NT2/D1 (cell line): ENCODE measurements around the gene SLC6A8.

ENCODE experiments used
- SUZ12 ChIP-seq: IDR thresholded peaks from 2 replicates; pipeline ENCODE4 v1.6.1; 2011; ENCODE audit not compliant: insufficient read length, insufficient read depth; ENCODE audit errors: extremely low read depth
- YY1 ChIP-seq: IDR thresholded peaks from 2 replicates; pipeline ENCODE4 v1.6.1; 2011; ENCODE audit not compliant: insufficient read length, insufficient read depth
- ZNF274 ChIP-seq: IDR thresholded peaks from 2 replicates; pipeline ENCODE4 v1.6.1; 2011; ENCODE audit warnings: mild to moderate bottlenecking, low read depth, low read length

- TF ChIP-seq YY1 (no peak), SUZ12 (no peak), ZNF274 (no peak)
These were observed 36.8 kb upstream of the SLC6A8 start for GRCh38 chrX:153650959-153651358.
